Dedifferentiated amniotic fluid mesenchymal stem cell (primary cell): ENCODE data around the gene PFKL.
"Not testable (repeated sequence)": the region's sequence is repeated elsewhere in the genome, so short reads cannot be mapped to it uniquely, and the experiment has no call there.

Experiments used
- DNase-seq: peaks from one replicate; pipeline ENCODE4 v3.0.0-alpha.2; 2016; ENCODE audit errors: extremely low spot score

Gene PFKL

GRCh38 chr21:44279354-44280260 is 20.2 kb upstream of the PFKL start:
- DNase-seq, result no peak

GRCh38 chr21:44281801-44282200 is 18.1 kb upstream of the PFKL start:
- DNase-seq, result no peak

GRCh38 chr21:44282370-44282769 is 17.5 kb upstream of the PFKL start:
- no peak for DNase-seq

- not testable (repeated sequence) for DNase-seq
Observed at GRCh38 chr21:44283211-44283785, 16.6 kb upstream of the PFKL start.

- no peak for DNase-seq
Observed at GRCh38 chr21:44283948-44284347, 15.9 kb upstream of the PFKL start.

GRCh38 chr21:44285138-44285992 is 14.5 kb upstream of the PFKL start, which contains the start of gene AIRE:
Gene AIRE, plus strand, starts transcription at chr21:44285876. Its CDS starts 131 bp downstream, at chr21:44286007.
- no peak for DNase-seq

- DNase-seq, result no peak
Observed at GRCh38 chr21:44286086-44286715, 13.7 kb upstream of the PFKL start.

- no peak for DNase-seq
Observed at GRCh38 chr21:44286716-44287632, 12.9 kb upstream of the PFKL start.

GRCh38 chr21:44288251-44289110 is 11.4 kb upstream of the PFKL start:
- no peak for DNase-seq

- DNase-seq, result no peak
Observed at GRCh38 chr21:44289381-44290010, 10.4 kb upstream of the PFKL start.

- DNase-seq, result no peak
Observed at GRCh38 chr21:44290327-44291077, 9.4 kb upstream of the PFKL start.

- no peak for DNase-seq
Observed at GRCh38 chr21:44291078-44291935, 8.5 kb upstream of the PFKL start.

GRCh38 chr21:44291936-44292811 is 7.7 kb upstream of the PFKL start:
- no peak for DNase-seq

- no peak for DNase-seq
Observed at GRCh38 chr21:44292812-44293195, 7.0 kb upstream of the PFKL start.

GRCh38 chr21:44293551-44294231 is 6.2 kb upstream of the PFKL start:
- DNase-seq, result no peak
